ENCODE measurements around the gene AQR.

The AQR gene

GRCh38 chr15:34804776-34805175, 164.8 kb downstream of the AQR start:
- no peak for ATAC-seq

GRCh38 chr15:34804113-34804512, 165.4 kb downstream of the AQR start:
- no peak for ATAC-seq
- no peak for TF ChIP-seq CSDC2 (CRISPR knock-in tag; IDR thresholded peaks at IDR 0.05)
- no peak for TF ChIP-seq ZNF565 (CRISPR knock-in tag; conservative IDR thresholded peaks at IDR 0.05; ENCODE audit: low read depth)
- TF ChIP-seq PATZ1 (CRISPR knock-in tag; IDR thresholded peaks at IDR 0.05; ENCODE audit: borderline replicate concordance) = no peak

More at GRCh38 chr15:34804776-34805175, 164.8 kb downstream of the AQR start:
- no peak for TF ChIP-seq POU6F1 (CRISPR knock-in tag; IDR thresholded peaks at IDR 0.05; ENCODE audit: borderline replicate concordance, low read depth)
- TF ChIP-seq SNAI2 (CRISPR knock-in tag; IDR thresholded peaks at IDR 0.05) = no peak
- no peak for TF ChIP-seq GLIS3 (CRISPR knock-in tag; IDR thresholded peaks at IDR 0.05)
- no peak for TF ChIP-seq PATZ1 (CRISPR knock-in tag; IDR thresholded peaks at IDR 0.05; ENCODE audit: borderline replicate concordance)
- TF ChIP-seq ZC3H10 (CRISPR knock-in tag; IDR thresholded peaks at IDR 0.05) = no peak
- TF ChIP-seq TSHZ2 (CRISPR knock-in tag; IDR thresholded peaks at IDR 0.05) = no peak
- no peak for TF ChIP-seq ISL1 (CRISPR knock-in tag; IDR thresholded peaks at IDR 0.05)
- TF ChIP-seq ZFP3 (CRISPR knock-in tag; IDR thresholded peaks at IDR 0.05) = no peak
- TF ChIP-seq ZFP30 (CRISPR knock-in tag; IDR thresholded peaks at IDR 0.05) = no peak
- TF ChIP-seq ARNTL (CRISPR knock-in tag; IDR thresholded peaks at IDR 0.05; ENCODE audit: borderline replicate concordance, low read depth) = no peak
- TF ChIP-seq CSDC2 (CRISPR knock-in tag; IDR thresholded peaks at IDR 0.05) = no peak
- no peak for TF ChIP-seq TOX (CRISPR knock-in tag; IDR thresholded peaks at IDR 0.05; ENCODE audit: borderline replicate concordance)
- no peak for TF ChIP-seq OSR1 (CRISPR knock-in tag; IDR thresholded peaks at IDR 0.05)
- no peak for TF ChIP-seq ZNF8 (CRISPR knock-in tag; IDR thresholded peaks at IDR 0.05)

GRCh38 chr15:34802803-34803750, 166.5 kb downstream of the AQR start:
- no peak for ATAC-seq
- TF ChIP-seq ZFP3 (CRISPR knock-in tag; IDR thresholded peaks at IDR 0.05) = no peak
- TF ChIP-seq GLIS3 (CRISPR knock-in tag; IDR thresholded peaks at IDR 0.05) = no peak
- no peak for TF ChIP-seq TOX (CRISPR knock-in tag; IDR thresholded peaks at IDR 0.05; ENCODE audit: borderline replicate concordance)
- TF ChIP-seq ZNF565 (CRISPR knock-in tag; conservative IDR thresholded peaks at IDR 0.05; ENCODE audit: low read depth) = no peak
- TF ChIP-seq ZC3H10 (CRISPR knock-in tag; IDR thresholded peaks at IDR 0.05) = no peak

- no peak for TF ChIP-seq PPARA (CRISPR knock-in tag; IDR thresholded peaks at IDR 0.05; ENCODE audit: borderline replicate concordance)
- no peak for ATAC-seq
These were observed 167.2 kb downstream of the AQR start for GRCh38 chr15:34802371-34802770.
